Stimulated activated CD8-positive, alpha-beta memory T cell treated with anti-CD3 and anti-CD28 coated beads, Interleukin-12 subunit alpha, Interleukin-12 subunit beta, amount 100 ng/mL, for 24 hours (primary cell): ENCODE data around the gene SMIM34.
"Not testable (repeated sequence)": the region's sequence is repeated elsewhere in the genome, so short reads cannot be mapped to it uniquely, and the experiment has no call there.

Experiments
- DNase-seq: peaks from one replicate; pipeline ENCODE4 v3.0.0-alpha.2; 2020; ENCODE audit errors: extremely low read depth

Gene SMIM34

DNA sequence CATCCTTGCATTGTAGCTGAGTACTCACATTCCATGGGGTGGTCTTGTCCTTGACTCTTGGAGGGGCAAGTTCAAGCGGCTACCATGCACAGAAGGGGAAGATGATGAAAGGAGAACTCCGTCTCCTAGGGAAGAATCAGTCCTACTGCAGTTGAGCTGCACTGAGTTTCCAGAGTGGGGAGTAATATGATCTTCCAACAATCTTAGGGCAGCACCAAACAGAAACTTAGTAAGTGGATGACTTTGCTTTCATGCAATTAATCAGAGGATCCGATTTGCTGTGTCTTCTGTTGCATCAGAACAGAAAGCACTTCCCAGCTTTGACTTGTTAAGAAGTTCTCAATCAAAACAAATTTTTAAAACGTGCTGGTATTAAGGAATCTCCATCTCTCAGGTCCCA, at the start of gene SMIM34:
SMIM34 (minus strand) TSS at position 147 of the 400 bp plus-strand sequence; CDS start at position 35, 112 bp downstream.
- DNase-seq, result not testable (repeated sequence)

DNA sequence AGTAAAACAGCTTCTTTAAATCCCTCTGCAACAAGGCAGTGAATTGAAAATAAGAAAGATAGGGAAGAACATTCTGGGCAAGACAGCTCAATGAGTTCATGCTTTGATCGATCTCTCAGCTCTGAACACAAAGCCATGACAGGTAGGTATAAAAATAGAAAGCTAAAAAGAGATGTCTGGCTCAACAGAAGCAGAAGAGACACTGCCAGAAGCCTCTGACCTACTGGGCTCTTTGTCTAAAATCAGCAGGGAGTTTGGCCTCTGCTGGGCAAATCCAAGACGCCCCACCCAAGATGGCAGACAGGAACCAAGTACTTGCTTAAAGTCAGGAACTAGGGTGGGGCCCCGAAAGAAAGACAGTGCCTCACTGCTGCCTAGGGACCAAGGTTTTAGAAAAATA, 43.6 kb upstream of the SMIM34 start:
- DNase-seq, result not testable (repeated sequence)

DNA sequence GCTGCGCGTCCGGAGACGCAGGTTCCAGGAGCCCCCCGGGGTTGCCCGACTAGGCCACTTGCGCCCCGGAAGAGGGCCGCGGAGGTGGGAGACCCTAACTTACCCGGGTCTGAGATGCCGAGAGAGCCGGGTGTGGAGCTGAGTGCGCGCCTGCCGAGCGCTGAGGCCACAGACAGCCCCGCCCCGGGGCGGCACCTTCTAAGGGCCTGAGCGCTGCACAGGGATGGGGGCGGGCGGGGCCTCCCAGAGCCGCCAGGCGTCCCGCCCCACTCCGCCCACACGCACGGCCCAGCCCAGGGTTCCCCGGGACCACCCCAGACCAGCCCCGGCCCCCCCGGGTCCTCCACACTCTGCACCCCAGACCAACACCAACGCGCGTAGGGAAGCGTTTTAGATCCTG, 35.7 kb upstream of the SMIM34 start:
- DNase-seq, result not testable (repeated sequence)

- DNase-seq, result not testable (repeated sequence)
Measured at GRCh38 chr21:34458266-34458665, 34.5 kb upstream of the SMIM34 start.

DNA sequence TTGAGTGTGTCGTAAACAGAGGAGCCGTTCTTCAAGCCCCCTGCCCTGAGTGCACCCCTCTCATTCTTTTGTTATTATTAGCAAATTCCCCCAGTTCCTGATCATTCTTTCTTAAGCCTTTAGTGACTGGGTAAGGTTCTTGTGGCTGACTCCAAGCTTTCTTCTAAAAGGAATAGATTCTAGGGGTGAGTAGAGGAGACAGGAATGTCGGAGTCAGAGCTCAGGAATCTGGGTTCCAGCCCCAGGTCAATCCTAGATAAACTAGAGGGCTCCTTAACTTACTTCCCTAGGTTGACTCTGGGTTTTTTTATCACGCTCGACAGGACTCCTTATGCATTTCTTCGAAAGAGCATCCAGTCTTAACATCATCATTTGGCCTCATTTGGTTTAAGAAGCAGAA, 32.4 kb upstream of the SMIM34 start:
- not testable (repeated sequence) for DNase-seq

DNA sequence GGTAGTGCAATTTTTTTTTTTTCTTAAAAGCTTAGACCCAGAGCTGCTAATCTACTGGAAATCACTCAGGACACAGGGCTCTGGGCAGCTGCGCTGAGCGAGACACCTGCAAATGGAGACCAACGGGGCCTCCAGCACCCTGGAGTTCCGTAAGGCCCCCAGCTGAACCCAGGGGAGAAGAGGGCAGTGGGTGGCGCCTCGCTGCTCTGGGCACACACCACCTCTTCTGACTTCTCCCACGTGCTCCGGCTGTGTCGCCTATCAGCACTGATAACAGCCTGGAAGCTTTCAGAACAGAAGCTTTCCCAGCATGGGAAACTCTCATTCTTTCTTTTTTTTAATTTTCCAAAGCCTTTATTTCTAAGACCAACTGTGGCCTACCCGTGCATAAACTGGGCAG, 31.9 kb upstream of the SMIM34 start:
- DNase-seq, result not testable (repeated sequence)

GRCh38 chr21:34447018-34447417, 23.3 kb upstream of the SMIM34 start:
- not testable (repeated sequence) for DNase-seq

GRCh38 chr21:34443486-34443885, 19.7 kb upstream of the SMIM34 start:
- DNase-seq, result not testable (repeated sequence)

DNA sequence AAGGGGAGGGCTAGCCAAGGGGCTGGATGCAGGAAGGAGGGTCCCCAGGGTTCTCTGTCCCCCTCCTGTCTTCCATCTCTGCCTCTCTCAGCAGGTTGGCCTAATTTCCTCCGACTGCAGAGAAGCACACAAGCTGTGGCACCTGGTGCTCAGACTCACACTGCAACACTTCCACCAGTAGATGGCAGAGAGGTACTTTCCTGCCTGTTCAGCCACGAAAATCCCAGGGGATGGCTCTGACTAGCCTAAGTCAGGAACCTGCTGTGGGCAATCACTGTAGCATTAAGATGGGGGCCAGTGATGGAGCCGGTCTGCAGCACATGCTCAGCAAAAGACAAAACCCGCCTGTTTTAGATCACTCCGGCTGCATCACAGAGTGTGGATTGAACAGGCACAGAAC, 6.0 kb upstream of the SMIM34 start:
- not testable (repeated sequence) for DNase-seq

DNA sequence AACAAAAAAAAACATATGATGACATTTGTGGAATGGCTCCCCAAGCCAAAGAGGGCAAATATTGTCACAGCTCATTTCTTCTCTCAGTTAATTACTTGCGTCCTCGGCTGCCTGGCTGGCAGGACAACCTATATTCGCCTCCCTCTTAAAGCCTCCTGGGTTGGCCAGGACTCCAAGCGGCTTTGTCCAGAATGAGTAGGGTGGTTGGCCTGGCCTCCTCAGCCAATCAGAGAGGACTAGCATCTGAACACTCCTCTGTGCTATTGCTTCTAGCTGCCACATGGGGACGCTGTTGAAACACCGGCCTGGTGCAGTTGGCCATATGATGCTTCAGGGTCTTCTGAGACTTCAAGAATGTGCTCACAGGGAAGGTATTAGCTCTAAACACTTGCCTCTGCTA, 4.7 kb upstream of the SMIM34 start:
- not testable (repeated sequence) for DNase-seq

DNA sequence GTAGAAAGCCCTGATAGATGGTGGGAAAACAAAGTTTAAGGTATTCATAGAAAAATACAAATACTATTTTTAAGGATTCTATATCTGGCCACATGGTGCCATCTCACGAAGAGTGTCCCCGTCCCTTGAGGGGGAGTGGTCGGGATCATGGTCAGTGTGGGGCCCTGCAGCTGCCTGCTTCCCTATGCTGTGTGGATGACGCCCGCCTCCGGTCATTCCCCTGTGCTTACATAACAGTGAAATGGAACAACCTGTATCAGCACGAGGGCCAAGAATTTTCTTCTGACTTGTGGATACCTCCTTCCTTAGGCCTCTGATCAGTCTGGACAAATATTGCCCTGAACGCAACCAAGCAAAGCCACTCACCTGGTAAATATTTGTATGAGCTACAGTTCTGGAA, 3.6 kb upstream of the SMIM34 start:
- not testable (repeated sequence) for DNase-seq

- DNase-seq, result not testable (repeated sequence)
Measured at GRCh38 chr21:34417448-34418077, 6.2 kb downstream of the SMIM34 start.

DNA sequence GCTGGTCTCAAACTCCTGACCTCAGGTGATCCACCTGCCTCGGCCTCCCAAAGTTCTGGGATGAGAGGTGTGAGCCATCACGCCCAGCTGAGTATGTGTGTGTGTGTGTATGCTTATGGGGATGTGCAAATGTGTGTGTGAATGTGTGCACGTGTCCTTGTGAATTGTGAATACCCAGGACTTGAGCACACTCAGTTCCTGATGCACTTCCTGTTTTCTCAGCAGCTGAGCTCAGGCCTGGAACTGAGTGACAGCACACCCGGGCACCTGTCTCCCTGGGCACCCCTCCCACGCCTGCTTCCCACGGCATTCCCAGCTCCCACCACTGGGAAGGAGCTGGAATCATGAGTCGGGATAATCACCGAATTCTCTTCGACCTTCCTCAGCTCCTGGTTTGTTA, 16.5 kb downstream of the SMIM34 start:
- not testable (repeated sequence) for DNase-seq

DNA sequence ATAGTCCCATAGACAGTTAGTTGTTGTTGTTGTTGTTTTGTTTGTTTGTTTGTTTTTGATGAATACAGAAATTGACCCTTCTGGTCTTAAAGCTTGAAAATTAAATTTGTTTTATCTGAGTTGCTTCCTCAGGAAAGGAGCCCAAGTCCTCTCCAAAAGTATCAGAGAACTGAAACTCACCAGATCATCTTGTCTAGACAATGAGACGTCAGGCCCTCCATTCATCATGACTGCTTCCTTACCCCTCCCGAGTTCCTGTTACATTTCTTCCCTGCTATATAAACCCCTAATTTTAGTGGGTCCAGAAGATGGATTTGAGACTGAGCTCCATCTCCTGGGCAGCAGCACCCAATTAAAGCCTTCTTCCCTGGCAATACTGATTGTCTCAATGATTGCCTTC, 17.1 kb downstream of the SMIM34 start:
- DNase-seq, result not testable (repeated sequence)

DNA sequence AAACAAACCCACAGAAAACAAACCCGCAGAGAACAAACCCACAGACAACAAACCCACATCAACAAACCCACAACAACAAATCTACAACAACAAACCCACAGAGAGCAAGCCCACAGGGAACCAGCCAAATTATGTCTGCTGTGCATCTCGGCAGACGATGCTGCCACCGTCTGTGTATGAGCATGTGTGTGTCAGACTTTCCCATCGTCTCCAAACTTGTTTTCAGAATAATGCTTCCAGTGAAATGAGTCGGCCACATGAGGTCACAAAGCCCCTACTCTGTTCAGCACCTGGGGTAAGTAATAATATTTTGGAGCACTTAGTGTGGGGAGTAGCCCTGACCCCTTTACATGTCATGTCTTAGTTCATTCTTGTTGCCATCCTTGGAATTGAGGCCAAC, 17.6 kb downstream of the SMIM34 start:
- not testable (repeated sequence) for DNase-seq

- not testable (repeated sequence) for DNase-seq
Measured at GRCh38 chr21:34405686-34406085, 18.1 kb downstream of the SMIM34 start.

- not testable (repeated sequence) for DNase-seq
Measured at GRCh38 chr21:34404742-34405141, 19.0 kb downstream of the SMIM34 start.

GRCh38 chr21:34400522-34400921, 23.2 kb downstream of the SMIM34 start:
- not testable (repeated sequence) for DNase-seq

- DNase-seq, result not testable (repeated sequence)
Measured at GRCh38 chr21:34383724-34384415, 39.9 kb downstream of the SMIM34 start.

GRCh38 chr21:34383138-34383537, 40.6 kb downstream of the SMIM34 start:
- DNase-seq, result not testable (repeated sequence)

GRCh38 chr21:34375619-34375972, 48.2 kb downstream of the SMIM34 start:
- DNase-seq, result not testable (repeated sequence)

DNA sequence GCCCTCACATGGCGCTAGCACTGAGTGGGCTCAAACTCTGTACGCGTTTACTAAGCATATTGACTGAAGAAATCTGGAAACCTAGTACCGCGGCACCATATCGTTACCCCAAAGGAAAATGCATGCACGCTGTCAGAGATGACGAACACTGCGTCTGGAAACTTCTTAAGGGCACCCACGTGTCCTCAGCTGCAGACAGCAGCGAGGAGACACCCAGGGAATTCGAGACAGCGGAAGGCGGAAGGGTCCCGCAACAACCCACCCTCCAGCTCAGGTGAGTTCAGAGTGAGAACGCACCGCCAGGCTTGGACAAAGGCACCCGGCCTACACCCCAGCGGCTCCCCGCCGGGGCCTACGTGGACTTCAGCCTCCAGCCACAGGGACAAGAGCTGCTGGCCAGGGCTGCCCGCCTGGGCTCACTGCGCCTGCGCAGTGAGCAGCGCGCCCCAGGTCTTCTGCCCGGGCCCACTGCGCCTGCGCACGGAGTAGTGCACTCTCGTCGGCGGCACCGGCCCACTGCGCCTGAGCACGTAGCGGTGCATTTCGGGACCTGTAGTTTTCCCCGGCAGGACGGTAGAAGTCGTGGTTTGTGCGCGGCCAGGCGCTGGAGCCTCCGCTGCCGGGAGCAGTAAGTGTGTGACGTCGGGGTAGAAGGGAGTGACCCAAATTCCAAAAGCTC, 48.7 kb downstream of the SMIM34 start, which contains the start of gene SMIM11:
SMIM11 (plus strand) TSS at position 568 of the 679 bp plus-strand sequence. CDS start 3,998 bp downstream, outside the sequence.
- DNase-seq, result not testable (repeated sequence)
